Pons (tissue), 1 donor: Measurements from ENCODE around the gene C19orf18.

ENCODE experiments used
- DNase-seq: peaks from one replicate; pipeline ENCODE4 v3.0.0-alpha.2; 2016; ENCODE audit warnings: low spot score

The C19orf18 gene

DNA sequence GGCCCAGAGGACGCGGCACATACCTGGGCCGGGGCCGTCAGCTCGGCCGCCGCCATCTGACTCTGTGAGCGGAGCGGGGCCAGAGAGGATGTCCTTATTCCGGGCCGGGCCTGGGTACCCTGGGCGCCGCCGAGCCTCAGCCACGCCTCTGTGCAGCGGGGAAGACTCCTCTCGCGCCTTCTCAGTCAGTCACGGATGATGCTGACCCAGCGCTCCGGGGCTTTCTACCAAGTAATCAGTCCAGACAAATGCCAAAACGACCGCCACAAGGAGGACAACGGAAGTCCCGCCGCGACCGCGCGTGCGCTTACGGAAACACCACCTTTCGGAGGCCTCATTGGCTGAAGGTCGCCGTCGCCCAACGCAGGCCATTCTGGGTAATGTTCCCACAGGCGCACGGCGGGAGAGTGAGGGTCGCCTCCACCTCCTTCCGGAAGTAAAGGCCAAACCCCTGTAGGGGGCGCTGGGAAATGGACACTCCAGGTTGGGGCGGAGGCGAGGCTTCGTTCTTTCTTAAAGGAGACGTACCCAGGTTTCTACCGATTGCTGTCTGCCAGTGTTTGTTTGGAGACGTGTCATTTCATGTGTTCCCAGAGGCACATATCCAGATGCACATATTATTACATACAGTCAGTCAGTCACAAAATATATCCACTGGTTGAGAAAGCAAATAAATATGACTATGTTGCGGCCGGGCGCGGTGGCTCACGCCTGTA lies 26.8 kb downstream of the C19orf18 start, which contains the start of gene ZNF256:
Gene ZNF256, minus strand, starts transcription at position 288 of the 716 bp plus-strand sequence. Its CDS starts 232 bp downstream, at position 56.
- DNase-seq, result peak; percentile 91

DNA sequence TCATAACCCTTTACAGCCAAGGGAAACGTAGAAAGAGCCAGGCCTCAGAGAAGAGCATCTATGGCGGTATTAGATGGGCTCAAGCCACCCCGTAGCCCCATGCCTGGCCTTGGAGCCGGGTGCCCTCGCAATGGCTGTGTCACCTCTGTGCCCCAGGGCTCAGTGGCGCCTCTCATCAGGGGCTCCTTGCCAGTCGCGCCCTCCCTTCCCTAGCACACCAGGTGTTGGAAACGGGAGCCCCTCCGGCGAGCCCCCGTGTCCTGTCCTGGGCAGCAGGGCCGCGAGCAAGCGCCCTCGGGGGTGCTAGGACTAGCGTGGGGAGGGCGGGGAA lies 27.3 kb downstream of the C19orf18 start:
- no peak for DNase-seq

DNA sequence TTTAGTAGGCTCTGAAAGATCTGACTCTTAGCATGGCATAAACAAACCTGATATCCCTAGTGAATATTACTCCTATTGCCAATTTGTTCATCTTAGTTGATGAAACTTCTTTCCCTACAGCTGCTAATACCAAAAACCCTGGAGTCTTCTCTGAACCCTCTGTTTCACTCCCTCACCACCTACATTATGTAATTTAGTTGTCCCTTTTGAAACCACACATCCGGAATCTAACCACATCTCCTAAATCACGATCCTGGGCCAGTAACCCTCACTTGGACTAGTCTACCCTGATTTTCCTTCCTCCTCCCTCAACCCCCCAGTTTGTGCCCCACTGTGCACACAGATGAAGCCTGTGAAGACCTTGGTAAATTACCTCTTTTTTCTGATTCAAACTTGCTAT lies 28.0 kb downstream of the C19orf18 start:
- DNase-seq, result no peak

DNA sequence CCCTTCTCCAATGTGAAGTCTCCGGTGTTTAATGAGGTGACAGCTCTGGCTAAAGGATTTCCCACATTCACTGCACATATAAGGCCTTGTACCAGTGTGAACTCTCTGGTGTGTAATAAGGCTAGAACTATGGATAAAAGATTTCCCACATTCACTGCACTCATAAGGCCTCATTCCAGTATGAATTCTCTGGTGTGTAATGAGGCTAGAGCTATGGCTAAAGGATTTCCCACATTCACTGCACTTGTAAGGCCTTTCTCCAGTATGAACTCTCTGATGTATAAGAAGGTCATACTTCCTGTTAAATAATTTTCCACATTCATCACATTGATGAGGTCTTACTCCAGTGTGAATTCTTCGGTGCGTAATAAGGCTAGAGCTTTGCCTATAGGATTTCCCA lies 32.7 kb downstream of the C19orf18 start:
- no peak for DNase-seq

DNA sequence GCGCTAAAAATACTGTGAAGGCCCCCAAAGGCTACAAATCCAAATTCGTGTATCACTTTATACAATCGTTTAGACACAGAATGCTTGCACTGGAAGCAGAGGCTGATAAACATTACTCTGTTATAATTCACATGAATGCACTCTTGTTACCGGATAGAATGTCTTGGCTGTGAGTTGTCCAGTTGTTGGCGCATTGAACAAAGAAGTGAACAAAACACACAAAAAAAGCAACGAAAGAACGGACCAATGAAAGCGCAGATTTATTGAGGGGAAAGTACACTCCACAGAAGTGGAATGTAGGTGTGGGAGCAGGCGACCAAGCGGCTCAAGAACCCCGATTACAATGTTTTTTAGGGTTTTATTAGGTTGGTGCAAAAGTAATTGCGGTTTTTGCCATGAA lies 38.6 kb downstream of the C19orf18 start:
- DNase-seq, result peak; percentile 75

DNA sequence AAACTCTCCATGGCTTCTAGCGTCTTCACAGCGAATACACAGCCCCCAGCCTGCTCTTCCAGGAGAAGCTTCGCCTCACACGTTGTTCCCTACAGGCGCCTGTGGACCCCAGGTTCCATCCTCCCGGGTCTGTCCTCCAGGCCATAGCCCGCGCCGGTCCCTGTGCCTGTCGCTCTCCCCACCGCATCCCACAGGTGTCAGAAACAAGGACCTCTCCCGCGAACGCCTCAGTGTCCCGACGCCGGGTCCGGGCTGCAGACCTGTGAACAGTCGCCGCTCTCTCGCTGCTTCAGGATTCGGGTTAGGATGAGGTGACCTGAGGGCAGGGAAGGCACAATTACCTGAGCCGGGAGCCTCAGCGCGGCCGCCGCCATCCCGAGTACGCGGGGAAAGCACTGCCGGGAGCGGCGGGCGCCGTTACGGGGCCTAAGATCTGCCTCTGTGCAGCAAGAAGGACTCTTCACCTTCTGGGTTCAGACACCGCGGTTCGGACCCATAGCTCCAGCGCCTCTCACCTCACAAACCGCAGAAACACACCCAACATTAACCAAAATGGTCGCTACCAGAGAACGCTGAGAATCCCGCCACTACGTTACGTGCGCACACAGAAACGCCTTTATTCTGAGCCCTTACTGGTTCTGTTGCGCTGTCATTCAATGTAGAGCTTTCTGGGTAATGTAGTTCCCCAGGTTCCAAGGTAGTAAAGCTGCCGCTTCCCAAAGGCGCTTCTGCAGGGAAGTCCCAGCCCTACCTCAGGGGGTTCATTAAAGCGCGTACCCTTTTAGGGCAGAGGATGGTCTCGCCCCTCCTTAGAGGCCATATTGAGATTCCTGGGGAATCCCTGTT lies 39.3 kb downstream of the C19orf18 start, which contains the start of gene ZNF418:
Gene ZNF418, minus strand, starts transcription at position 583 of the 846 bp plus-strand sequence. CDS start 1,580 bp downstream, outside the sequence.
- peak; percentile 94 for DNase-seq

DNA sequence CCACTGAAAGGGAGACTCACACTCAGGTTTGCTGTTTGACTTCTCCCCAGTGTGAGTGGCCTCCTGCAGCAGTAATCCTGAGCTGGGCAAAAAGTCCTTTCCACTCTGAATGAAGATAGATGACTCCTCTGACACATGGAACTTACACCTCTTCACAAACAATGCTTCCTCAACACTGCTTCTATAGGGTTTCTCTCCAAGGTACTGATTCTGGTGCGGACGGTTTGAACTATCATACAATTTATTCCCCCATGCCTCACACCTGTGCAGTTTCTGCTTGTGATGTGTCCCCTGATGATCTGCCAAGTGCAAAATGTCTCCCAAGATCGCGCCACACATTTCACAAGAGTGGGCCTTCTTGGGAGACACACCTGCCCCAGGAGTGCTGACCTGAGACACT lies 46.7 kb downstream of the C19orf18 start:
- no peak for DNase-seq

DNA sequence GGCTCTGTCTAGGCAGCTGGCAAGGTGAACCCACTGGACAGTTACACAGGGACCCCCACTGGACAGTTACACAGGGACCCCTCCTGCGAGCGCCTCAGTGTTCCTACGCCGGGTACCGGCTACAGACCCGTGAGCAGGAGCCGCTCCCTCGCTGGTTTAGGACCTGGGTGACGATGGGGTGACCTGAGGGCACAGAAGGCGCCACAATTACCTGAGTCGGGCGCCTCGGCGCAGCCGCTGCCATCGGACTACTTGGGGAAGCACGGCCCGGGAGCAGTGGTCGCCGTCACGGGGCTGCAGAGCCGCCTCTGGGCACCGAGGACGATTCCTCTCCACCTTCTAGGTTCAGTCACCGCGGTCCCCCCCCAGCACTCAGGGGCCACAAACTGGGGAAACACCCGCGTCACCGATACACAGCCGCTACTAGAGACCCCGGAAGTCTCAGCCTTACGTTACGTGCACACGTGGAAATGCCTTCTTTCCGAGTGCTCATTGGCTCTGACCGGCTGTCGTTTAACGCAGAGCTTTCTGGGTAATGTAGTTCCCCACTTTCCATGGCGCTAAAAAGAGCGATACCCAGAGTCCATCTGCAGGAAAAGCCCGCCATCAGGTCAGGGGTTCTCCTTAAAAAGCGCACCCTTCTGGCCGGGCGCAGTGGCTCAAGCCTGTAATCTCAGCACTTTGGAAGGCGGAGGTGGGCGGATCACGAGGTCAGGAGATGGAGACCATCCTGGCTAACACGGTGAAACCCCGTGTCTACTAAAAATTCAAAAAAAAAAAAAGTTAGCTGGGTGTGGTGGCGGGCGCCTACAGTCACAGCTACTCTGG lies 58.0 kb downstream of the C19orf18 start, which contains the start of gene ZNF417:
Gene ZNF417, minus strand, starts transcription at position 425 of the 828 bp plus-strand sequence. Its CDS starts 181 bp downstream, at position 244.
- peak; percentile 96 for DNase-seq

DNA sequence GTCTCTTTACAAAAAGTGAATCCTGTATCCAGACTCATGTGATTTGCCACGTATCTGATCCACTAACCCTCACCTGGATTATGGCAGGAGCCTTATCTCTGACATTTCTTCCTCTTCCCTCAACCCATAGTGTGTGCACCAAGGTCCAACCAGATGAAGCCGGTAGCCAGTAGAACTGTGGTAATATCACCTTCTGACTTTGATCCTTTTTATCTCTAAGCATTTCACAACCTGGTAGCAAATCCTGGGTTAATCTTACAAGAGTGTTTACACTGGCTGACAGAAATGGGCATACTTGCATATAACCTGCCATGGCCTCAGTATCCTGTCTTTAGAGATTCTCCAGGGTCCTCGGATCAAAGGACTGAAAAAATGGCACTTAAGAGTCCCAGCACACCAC lies 59.8 kb downstream of the C19orf18 start:
- DNase-seq, result no peak
